CD1c-positive myeloid dendritic cell (primary cell): ENCODE measurements around the gene ARG1.

Experiments used
- DNase-seq: peaks from one replicate; pipeline ENCODE4 v3.0.0-alpha.2; 2016; ENCODE audit errors: extremely low spot score

The ARG1 gene

DNA sequence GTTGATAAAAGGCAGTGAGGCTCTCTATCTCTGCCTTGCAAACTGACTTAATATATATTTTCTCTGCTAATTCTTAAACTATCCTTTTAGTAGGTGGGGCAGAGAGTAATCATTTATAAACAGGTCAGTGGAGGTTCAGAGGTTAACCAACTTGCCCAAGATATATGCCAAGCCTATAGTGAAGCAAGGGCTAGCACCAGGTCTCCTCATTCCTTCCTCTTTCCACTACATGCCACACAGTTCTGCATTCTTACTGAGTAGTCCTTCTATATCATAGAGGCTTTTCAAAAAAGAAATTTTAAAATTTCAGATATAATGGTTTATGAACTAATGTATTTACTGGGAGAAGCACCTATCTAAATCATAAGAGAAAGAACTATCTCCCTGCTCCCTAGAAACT, 8.5 kb downstream of the ARG1 start:
- no peak for DNase-seq

DNA sequence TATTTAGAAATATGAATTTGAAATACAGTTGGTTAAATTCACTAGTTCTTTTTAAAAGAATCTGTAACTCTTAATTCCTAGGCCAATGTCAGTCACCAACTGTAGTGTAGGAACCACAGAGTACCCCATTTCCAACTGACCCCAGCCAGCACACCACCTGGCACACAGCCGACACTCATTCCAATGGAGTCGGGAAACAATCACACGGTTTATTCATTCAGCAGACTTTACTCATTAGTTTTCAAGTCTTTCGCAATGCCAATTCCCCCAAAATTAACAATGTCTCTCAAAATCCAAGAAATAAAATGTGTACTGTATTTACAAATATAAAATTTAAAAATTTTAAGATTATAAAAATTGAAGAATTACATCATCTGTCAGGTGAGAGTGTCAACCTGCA, 13.5 kb downstream of the ARG1 start:
- DNase-seq, result no peak

DNA sequence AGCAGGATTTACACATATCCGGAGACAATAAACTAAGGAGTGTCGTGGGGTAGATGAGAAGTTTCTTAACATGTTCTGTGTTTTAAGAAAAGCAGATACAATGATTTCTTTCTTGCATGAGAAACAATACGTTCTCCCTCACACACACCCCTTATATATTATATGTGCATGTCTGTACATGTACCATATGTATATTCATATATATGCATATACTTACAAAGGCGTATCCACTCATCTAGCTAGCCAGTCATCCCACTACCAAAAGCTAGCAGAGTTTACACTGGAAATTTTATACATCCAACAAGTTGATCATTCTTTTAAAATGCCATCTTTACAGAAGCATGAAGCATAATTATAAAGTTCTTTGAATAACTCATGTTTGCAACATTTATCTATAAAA, 14.9 kb downstream of the ARG1 start:
- DNase-seq, result no peak

DNA sequence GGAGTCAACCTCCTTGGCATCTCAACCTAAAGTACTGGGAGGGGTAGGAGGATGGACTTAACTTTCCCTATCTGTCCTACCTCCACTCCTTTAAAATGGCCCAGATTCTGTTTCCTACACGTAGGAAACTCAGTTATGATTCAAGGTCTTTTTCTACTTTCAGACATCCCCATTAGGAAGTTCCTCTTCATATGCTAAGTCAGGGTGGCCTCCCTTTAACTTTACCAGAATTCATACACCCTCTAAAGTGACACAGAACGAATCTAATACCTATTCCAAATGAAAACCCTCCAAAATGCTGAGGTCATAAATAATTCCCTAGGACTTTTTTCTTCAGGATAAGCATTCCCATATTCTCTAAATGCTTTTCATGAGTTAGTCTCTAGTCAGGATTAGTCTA, 15.6 kb downstream of the ARG1 start:
- DNase-seq, result no peak

DNA sequence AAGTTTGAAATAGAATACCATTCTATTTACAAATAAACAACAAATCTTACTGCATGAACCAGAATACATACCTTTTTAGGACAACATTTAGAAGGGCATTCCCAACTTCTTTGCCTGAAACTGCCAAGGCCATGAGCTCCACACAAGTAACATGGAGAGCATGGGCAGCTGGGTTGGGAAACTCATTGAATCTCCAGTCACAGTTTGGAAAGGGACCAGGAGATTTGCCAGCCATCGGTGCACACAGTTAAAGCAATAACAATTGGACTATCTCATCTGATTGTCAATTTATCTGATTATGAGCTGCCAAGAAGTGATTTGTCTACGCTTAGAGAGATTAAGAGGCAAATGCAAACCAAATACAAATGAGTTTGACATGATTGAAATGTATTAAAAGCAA, 19.9 kb downstream of the ARG1 start:
- no peak for DNase-seq

DNA sequence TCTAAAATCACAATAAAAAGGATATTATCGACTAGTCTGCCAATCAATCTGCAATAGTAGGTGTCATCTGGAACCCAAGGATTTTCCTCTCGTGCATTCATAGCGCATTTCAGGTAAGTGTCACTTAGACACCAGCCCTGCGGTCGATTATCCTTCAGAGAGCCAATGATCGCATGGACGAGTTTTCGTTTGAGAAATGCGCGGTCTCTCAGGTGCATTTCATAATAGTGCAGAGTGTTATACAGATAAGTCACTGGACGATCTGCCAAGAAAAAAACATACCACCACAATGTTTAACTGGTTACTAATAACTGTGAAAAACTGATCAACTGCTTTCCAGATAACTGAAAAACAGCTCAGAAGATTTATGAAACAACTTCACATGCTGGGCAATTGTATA, 21.0 kb downstream of the ARG1 start:
- DNase-seq, result no peak

DNA sequence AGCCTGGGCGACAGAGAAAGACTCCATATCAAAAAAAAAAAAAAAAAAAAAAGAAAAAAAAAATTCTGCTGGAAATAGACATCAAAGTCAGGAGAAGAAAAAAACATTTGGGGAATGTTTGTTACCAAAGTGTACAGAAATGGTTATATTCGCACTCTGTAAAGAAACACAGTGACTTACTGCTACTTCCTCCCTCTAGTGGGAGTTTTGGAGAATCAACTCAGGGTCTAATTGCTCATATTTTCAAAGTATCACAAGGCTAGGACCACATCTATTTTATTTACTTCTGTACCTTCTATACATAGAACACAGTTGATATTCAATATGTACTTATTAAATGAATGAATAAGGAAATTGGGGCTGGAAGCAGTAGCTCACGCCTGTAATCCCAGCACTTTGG, 24.4 kb downstream of the ARG1 start:
- DNase-seq, result no peak

DNA sequence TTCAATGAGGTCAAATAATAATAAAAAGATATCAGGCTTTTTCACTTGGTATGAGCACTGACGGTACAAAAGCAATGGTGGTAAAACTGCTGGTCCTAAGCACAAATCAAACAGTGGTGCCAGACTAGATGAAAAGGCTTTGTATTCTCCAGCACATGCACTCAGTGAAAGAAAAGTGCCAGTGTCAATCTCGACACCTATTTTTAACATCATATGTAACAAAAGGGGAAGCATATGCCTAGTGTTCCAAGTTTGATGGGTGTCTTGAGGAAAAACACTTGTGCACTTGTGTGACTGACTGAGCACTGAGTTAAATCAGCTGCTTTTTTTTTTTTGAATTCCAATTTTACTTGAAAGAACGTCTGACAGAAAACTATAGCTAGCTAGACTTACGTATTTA, 27.7 kb downstream of the ARG1 start:
- no peak for DNase-seq

DNA sequence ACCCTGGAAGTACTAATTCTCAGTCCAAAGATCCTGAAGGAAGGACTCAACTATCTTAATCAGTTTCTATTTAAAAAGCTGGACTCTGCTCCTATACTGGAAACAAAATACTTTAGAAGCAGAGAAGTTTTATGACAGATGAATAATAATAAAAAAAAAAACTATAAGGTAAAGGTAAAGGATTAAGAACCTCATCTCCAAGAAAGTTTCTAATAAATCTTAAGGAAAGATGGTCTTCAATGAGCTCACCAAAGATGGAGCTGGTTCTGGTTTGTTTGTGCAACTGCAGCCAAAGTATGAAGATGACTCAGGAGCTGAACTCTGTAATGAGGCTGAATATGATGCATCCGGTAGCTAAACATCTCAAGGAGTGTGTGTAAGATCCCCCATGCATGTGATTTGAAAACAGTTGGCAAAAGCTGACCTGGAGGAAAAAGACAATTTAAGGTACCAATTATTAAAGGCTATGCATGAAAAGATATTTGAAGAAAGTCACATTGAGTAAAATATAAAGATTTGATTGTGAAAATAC, 29.8 kb downstream of the ARG1 start:
- DNase-seq, result no peak

DNA sequence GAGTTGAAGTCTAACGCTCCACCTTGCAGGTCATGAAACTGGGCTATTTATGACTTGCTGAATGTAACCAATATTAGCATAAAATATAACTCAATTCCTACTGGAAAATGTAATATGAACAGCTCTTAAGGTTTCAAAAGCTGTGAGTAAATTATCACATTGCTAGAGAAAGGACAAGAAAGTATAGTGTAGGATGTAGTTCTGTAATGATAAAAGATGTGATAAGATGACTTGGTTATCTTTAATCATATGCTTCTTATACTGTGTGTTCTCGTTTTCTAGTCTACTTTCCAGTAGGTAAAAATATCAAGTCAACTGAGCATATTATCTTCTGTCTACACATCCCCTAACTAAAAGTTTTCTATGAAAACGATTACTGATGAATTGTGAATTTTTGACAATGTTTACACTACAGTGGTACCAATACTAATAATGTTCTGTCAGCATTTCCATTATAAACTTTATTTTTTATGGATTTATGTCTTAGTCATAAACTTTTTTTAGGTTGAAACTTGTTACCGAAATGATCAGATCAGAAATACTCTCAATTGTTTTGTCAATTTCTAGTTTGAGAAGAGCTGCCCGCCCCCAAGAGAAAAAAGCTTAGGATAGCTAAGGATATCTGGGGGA, 40.4 kb downstream of the ARG1 start:
- DNase-seq, result no peak

DNA sequence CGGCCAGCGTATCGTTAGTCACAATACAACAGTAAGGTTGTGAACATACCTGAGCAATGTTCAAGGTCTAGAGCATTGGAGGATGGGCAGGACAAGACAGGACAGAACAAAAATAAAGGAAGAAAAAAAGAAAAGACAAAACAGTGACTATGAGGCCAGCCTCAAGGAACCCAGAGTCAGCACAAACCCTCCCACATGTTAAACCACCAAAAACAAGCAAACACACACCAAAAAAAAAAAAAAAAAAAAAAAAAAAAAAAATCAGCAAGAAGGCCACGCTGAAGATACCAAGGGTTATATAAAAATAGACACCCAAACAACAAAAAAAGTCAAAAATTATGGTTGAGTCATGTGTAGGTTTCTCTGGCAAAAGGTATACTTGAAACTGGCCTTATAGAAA, 42.2 kb downstream of the ARG1 start:
- DNase-seq, result no peak

DNA sequence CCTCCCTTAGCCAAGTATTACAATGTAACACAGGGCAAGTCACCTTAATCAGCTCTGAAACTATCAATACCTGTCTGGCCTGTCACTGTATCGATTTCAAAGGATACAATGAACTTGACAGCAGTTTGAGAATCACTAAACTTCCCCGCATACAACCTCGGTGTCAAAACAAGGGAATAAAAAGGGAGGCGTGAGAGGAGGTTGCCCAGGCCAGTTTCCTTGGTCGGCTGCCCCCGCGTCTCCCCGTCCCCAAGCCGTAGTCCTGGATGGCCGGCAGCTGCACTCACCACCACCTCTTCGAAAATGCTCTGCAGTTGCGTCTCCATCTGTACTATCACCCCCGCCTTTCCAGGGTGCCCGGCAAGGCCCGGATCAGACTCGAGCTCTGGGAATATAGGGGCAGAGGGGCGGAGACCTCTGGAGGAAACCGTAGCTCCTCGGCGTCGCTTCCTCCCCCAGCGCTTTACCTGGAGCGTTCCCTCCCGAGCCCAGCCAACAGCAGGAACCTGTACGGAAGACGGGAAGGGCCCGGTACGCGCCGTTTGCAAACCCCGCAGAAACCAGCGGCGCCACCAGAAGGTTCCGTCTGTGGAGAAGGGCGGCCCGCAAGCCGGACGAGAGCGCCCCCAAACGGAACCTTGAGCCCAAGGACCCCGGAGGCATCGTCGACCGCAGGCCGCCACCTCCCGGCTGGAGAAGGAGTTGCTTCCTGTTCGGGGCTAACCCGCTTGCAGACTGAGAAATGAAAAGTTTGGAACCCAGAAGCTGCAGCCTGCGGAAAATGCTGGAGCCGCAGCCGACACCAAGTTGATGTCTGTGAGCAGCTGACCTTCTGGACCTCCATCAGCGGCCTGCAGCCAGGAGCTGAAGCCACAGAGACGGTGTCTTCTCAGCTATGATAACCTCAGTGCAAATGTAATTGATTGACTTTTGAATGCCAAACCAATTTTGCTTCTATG, 55.0 kb downstream of the ARG1 start, which contains the start of gene MED23:
Gene MED23, minus strand, starts transcription at position 519 of the 959 bp plus-strand sequence. Its CDS starts 193 bp downstream, at position 326.
- DNase-seq, result peak; percentile 97

DNA sequence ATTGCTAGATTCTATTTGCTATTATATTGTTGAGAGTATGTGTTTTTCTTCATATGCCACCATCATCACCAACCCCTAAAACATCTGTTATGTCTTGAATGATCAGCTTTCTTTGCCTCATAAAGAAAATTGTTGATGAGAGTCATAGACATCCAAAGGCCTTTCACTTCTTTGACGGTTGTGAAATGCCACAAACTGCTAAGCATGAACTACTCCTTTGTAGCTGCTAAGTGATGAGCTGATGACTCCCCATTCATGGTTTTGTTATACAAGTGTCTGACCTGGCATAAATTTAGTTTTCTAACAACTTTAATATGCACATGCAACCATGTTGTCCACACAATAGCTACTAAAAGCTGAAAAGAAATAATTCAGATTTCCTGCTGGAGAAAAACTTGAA, 55.7 kb downstream of the ARG1 start:
- DNase-seq, result peak; percentile 2

DNA sequence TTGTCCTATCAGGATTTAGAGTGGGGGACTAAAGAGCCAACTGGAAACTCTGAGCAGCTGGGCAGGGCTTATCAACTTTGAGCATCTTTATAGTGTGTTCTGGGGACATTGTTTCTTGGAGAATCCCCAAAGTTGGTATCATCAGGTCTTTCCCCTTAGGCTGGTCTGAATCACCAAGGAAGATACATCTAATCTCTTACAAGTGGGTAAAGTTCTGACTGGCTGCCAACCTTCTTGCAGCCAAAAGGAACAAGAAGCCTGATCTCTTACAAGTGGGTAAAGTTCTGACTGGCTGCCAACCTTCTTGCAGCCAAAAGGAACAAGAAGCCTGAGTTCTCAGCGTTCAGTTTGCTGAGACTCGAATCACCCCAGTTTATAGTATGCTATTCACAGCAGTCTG, 56.6 kb downstream of the ARG1 start:
- DNase-seq, result no peak

DNA sequence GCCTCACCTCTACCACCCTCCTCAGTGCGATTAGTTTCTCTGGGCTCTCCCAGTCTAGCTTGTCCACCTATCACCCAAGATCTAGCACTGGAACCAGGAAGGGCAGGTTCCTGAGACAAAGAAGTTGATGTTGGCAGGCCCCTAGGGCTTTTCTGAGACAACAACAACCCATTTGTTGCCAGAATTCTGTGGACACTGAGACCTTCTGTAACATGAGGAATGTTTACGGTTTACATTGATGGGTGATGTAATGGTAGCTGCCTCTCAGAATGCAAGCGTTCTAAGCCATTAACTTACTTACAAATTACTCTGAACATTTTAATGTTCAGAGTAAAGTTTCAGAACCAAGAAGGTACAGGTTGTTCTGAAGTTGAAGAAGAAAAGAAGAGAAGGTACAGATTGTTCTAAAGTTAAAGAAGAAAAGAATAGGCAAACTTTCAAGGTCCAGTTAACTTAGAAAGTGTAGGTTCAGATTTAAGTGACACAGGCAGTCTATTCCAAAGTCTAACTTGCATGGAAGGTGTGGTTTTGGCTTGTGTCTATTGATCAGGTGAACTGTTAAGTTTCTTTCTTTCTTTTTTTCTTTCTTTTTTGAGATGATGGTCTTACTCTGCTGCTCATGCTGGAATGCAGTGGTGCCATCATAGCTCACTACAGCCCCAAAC, 58.7 kb downstream of the ARG1 start:
- DNase-seq, result no peak
